HG03159 (cell line): Measurements from ENCODE around the gene IFT172.
"Not testable (repeated sequence)": the region's sequence is repeated elsewhere in the genome, so short reads cannot be mapped to it uniquely, and the experiment has no call there.

Source experiments
- ATAC-seq: cut with Tn5 transposase; IDR thresholded peaks from one replicate; pipeline ENCODE4 v1.9.1; 2021; ENCODE audit warnings: mild to moderate bottlenecking, moderate library complexity; ENCODE audit not compliant: unreplicated experiment

The IFT172 gene

GRCh38 chr2:27427863-27428212, 61.7 kb downstream of the IFT172 start:
- ATAC-seq = no peak

- not testable (repeated sequence) for ATAC-seq
Measured at GRCh38 chr2:27425039-27425438, 64.5 kb downstream of the IFT172 start.

GRCh38 chr2:27422958-27423357, 66.6 kb downstream of the IFT172 start:
- no peak for ATAC-seq

- ATAC-seq = no peak
Measured at GRCh38 chr2:27421660-27422250, 67.8 kb downstream of the IFT172 start.

GRCh38 chr2:27420996-27421395, 68.5 kb downstream of the IFT172 start:
- ATAC-seq = no peak

- ATAC-seq = no peak
Measured at GRCh38 chr2:27416151-27416550, 73.4 kb downstream of the IFT172 start.

GRCh38 chr2:27412419-27413152, 77.0 kb downstream of the IFT172 start:
- no peak for ATAC-seq

GRCh38 chr2:27409321-27410073, 80.0 kb downstream of the IFT172 start, which contains the start of gene PPM1G:
PPM1G (minus strand) TSS chr2:27409591; CDS start chr2:27409422, 169 bp downstream.
- peak; percentile 95 for ATAC-seq

- ATAC-seq = peak; percentile 25
Measured at GRCh38 chr2:27408601-27409320, 80.8 kb downstream of the IFT172 start.

GRCh38 chr2:27407798-27408491, 81.6 kb downstream of the IFT172 start:
- no peak for ATAC-seq

GRCh38 chr2:27400348-27401135, 89.0 kb downstream of the IFT172 start:
- ATAC-seq = no peak

GRCh38 chr2:27398962-27399361, 90.6 kb downstream of the IFT172 start:
- no peak for ATAC-seq
